Activated T-helper 2 cell treated with anti-CD3 and anti-CD28 coated beads, Interferon-gamma antibody, Interleukin-2, Interleukin-4, amounts not matched to agents 10 μg/mL and 5 μg/mL and 100 μg/mL, durations not matched to agents 14 hours and 24 hours and 36 hours (primary cell): ENCODE data around the gene HYAL3. TPM values are rescaled to one million over a fixed set of nuclear protein-coding genes. Genes with fewer than 3 reads are reported as not detected.
A peak's percentile ranks its signal among the peaks of the same experiment; 100 is the strongest.
"Not testable (repeated sequence)": the region's sequence is repeated elsewhere in the genome, so short reads cannot be mapped to it uniquely, and the experiment has no call there.

ENCODE experiments used
- DNase-seq: peaks from one replicate; pipeline ENCODE4 v3.0.0; 2021; ENCODE audit warnings: low spot score
- H3K27ac Mint-ChIP-seq: one replicate; pipeline ENCODE4 v1.8.0; 2021; ENCODE audit warnings: mixed read lengths
- H3K27me3 Mint-ChIP-seq: one replicate; pipeline ENCODE4 v1.8.0; 2021; ENCODE audit warnings: low read depth, mixed read lengths
- H3K36me3 Mint-ChIP-seq: one replicate; pipeline ENCODE4 v1.8.0; 2021; ENCODE audit warnings: low read depth, mixed read lengths
- H3K4me1 Mint-ChIP-seq: one replicate; pipeline ENCODE4 v1.8.0; 2021; ENCODE audit warnings: low read depth, mixed read lengths
- H3K4me3 Mint-ChIP-seq: one replicate; pipeline ENCODE4 v1.8.0; 2021; ENCODE audit warnings: low read depth, mild to moderate bottlenecking, moderate library complexity, mixed read lengths
- H3K9me3 Mint-ChIP-seq: one replicate; pipeline ENCODE4 v1.8.0; 2021; ENCODE audit warnings: mixed read lengths
- intact Hi-C: fragments of 100-400 bp; cut with micrococcal nuclease; formaldehyde crosslinking; loops from one replicate; pipeline ENCODE4 v1.15.1; 2023
- total RNA-seq: library from RNA; stranded (reverse); gene quantifications from 2 replicates; pipeline ENCODE4 v1.2.3, GENCODE V29; 2022

The HYAL3 gene
- total RNA-seq, 1 donor from 2014 or later: 10.8 TPM

- Mint-ChIP-seq H3K36me3 (peaks cover 48% of the 10 kb centered on the region), H3K4me3 (no peak overlapping the region), H3K27ac (no peak overlapping the region), H3K9me3 (no peaks in the 10 kb centered on the region), H3K4me1 (peaks cover 9% of the 10 kb centered on the region), H3K27me3 (no peaks in the 10 kb centered on the region)
- intact Hi-C loops: no loop called here
- DNase-seq: no peak
Measured at GRCh38 chr3:50288387-50289007, 10.7 kb downstream of the HYAL3 start.

GRCh38 chr3:50287262-50287661, 11.9 kb downstream of the HYAL3 start:
- H3K4me1 Mint-ChIP-seq: peaks cover 3% of the 10 kb centered on the region
- intact Hi-C loops: no loop called here
- H3K27me3 Mint-ChIP-seq: no peaks in the 10 kb centered on the region
- no peaks in the 10 kb centered on the region for H3K9me3 Mint-ChIP-seq
- H3K27ac Mint-ChIP-seq: no peak overlapping the region
- peaks cover 48% of the 10 kb centered on the region for H3K36me3 Mint-ChIP-seq
- no peak overlapping the region for H3K4me3 Mint-ChIP-seq
- no peak for DNase-seq

GRCh38 chr3:50286322-50287227, 12.6 kb downstream of the HYAL3 start:
- H3K9me3 Mint-ChIP-seq: no peaks in the 10 kb centered on the region
- DNase-seq: no peak
- peaks cover 3% of the 10 kb centered on the region for H3K4me1 Mint-ChIP-seq
- no peak overlapping the region for H3K27ac Mint-ChIP-seq
- no peak overlapping the region for H3K4me3 Mint-ChIP-seq
- H3K27me3 Mint-ChIP-seq: no peaks in the 10 kb centered on the region
- intact Hi-C loops: no loop called here
- peaks cover 48% of the 10 kb centered on the region for H3K36me3 Mint-ChIP-seq

- H3K4me1 Mint-ChIP-seq, H3K27me3 Mint-ChIP-seq, H3K9me3 Mint-ChIP-seq, H3K27ac Mint-ChIP-seq, H3K4me3 Mint-ChIP-seq, DNase-seq, intact Hi-C loops: not testable (repeated sequence)
- H3K36me3 Mint-ChIP-seq: peaks cover 26% of the 10 kb centered on the region
Measured at GRCh38 chr3:50284121-50284520, 15.1 kb downstream of the HYAL3 start.

GRCh38 chr3:50279255-50280016, 19.8 kb downstream of the HYAL3 start:
- peaks cover 5% of the 10 kb centered on the region for H3K4me1 Mint-ChIP-seq
- DNase-seq: no peak
- H3K36me3 Mint-ChIP-seq: no peaks in the 10 kb centered on the region
- H3K27me3 Mint-ChIP-seq: peaks cover 26% of the 10 kb centered on the region
- H3K4me3 Mint-ChIP-seq: no peak overlapping the region
- intact Hi-C loops: no loop called here
- no peak overlapping the region for H3K27ac Mint-ChIP-seq
- no peaks in the 10 kb centered on the region for H3K9me3 Mint-ChIP-seq

- intact Hi-C loops: no loop called here
- no peak within 1 kb of the TSS for H3K27ac Mint-ChIP-seq
- no peaks in the 10 kb centered on the region for H3K9me3 Mint-ChIP-seq
- H3K4me3 Mint-ChIP-seq: no peak within 1 kb of the TSS
- H3K36me3 Mint-ChIP-seq: no peaks in the 10 kb centered on the region
- H3K27me3 Mint-ChIP-seq: peaks cover 31% of the 10 kb centered on the region
- peaks cover 9% of the 10 kb centered on the region for H3K4me1 Mint-ChIP-seq
- DNase-seq: no peak
Measured at GRCh38 chr3:50278880-50279224, 20.4 kb downstream of the HYAL3 start, which contains the start of gene LSMEM2. Gene LSMEM2 (plus strand): TSS chr3:50279087. CDS start chr3:50279114, 27 bp downstream.

- H3K4me1 Mint-ChIP-seq: peaks cover 9% of the 10 kb centered on the region
- no peak overlapping the region for H3K4me3 Mint-ChIP-seq
- no peak for DNase-seq
- H3K27me3 Mint-ChIP-seq: peaks cover 32% of the 10 kb centered on the region
- H3K9me3 Mint-ChIP-seq: no peaks in the 10 kb centered on the region
- intact Hi-C loops: no loop called here
- no peak overlapping the region for H3K27ac Mint-ChIP-seq
- no peaks in the 10 kb centered on the region for H3K36me3 Mint-ChIP-seq
Measured at GRCh38 chr3:50278123-50278879, 20.9 kb downstream of the HYAL3 start.

- Mint-ChIP-seq H3K4me3 (no peak overlapping the region), H3K27ac (no peak overlapping the region), H3K4me1 (peaks cover 11% of the 10 kb centered on the region), H3K27me3 (peaks cover 36% of the 10 kb centered on the region), H3K36me3 (no peaks in the 10 kb centered on the region), H3K9me3 (no peaks in the 10 kb centered on the region)
- intact Hi-C loops: no loop called here
- DNase-seq: no peak
Measured at GRCh38 chr3:50276762-50277101, 22.5 kb downstream of the HYAL3 start.

GRCh38 chr3:50275996-50276761, 23.0 kb downstream of the HYAL3 start:
- no peaks in the 10 kb centered on the region for H3K36me3 Mint-ChIP-seq
- no peaks in the 10 kb centered on the region for H3K9me3 Mint-ChIP-seq
- no peak overlapping the region for H3K27ac Mint-ChIP-seq
- H3K27me3 Mint-ChIP-seq: peaks cover 36% of the 10 kb centered on the region
- intact Hi-C loops: no loop called here
- peak; percentile 32 for DNase-seq
- H3K4me3 Mint-ChIP-seq: peak overlapping the region; percentile 17
- peaks cover 11% of the 10 kb centered on the region for H3K4me1 Mint-ChIP-seq

- Mint-ChIP-seq H3K9me3 (no peaks in the 10 kb centered on the region), H3K27ac (no peak overlapping the region), H3K4me3 (peak overlapping the region; percentile 17), H3K27me3 (peaks cover 36% of the 10 kb centered on the region), H3K4me1 (peaks cover 11% of the 10 kb centered on the region), H3K36me3 (no peaks in the 10 kb centered on the region)
- intact Hi-C loops: no loop called here
- DNase-seq: no peak
Measured at GRCh38 chr3:50275141-50275995, 23.8 kb downstream of the HYAL3 start.

- Mint-ChIP-seq H3K36me3 (no peaks in the 10 kb centered on the region), H3K27ac (no peak overlapping the region), H3K4me1 (peaks cover 11% of the 10 kb centered on the region), H3K9me3 (no peaks in the 10 kb centered on the region), H3K27me3 (peaks cover 36% of the 10 kb centered on the region), H3K4me3 (peak overlapping the region; percentile 34)
- DNase-seq: peak; percentile 70
- intact Hi-C loops: loop anchor here (1.0 kb wide), 2 partner anchors 50 to 80 kb away; no protein-coding TSS in a partner anchor
Measured at GRCh38 chr3:50274371-50275104, 24.7 kb downstream of the HYAL3 start.
